Measurements from ENCODE around the gene TARDBP.
"Not testable (repeated sequence)": the region's sequence is repeated elsewhere in the genome, so short reads cannot be mapped to it uniquely, and the experiment has no call there.

Gene TARDBP

GRCh38 chr1:11044086-11044848 is 31.8 kb downstream of the TARDBP start:
- DNase-seq = no peak

GRCh38 chr1:11044849-11045427 is 32.5 kb downstream of the TARDBP start:
- DNase-seq = no peak

GRCh38 chr1:11045428-11046269 is 33.2 kb downstream of the TARDBP start:
- no peak for DNase-seq

- DNase-seq = no peak
Measured at GRCh38 chr1:11046270-11046566, 33.8 kb downstream of the TARDBP start.

- no peak for DNase-seq
Measured at GRCh38 chr1:11046625-11047365, 34.3 kb downstream of the TARDBP start, which contains the start of gene MASP2. MASP2 (minus strand) TSS chr1:11047239; CDS start chr1:11047207, 32 bp downstream.

GRCh38 chr1:11051121-11051520 is 38.7 kb downstream of the TARDBP start:
- DNase-seq = not testable (repeated sequence)

- no peak for DNase-seq
Measured at GRCh38 chr1:11051781-11052511, 39.5 kb downstream of the TARDBP start.

GRCh38 chr1:11052839-11053757 is 40.6 kb downstream of the TARDBP start:
- no peak for DNase-seq

GRCh38 chr1:11053758-11054137 is 41.3 kb downstream of the TARDBP start:
- DNase-seq = no peak

- DNase-seq = no peak
Measured at GRCh38 chr1:11054181-11054580, 41.7 kb downstream of the TARDBP start.

GRCh38 chr1:11054666-11055065 is 42.2 kb downstream of the TARDBP start:
- no peak for DNase-seq

GRCh38 chr1:11055676-11056075 is 43.2 kb downstream of the TARDBP start:
- DNase-seq = no peak

GRCh38 chr1:11056504-11056903 is 44.0 kb downstream of the TARDBP start:
- no peak for DNase-seq

GRCh38 chr1:11057477-11057876 is 45.0 kb downstream of the TARDBP start:
- DNase-seq = no peak

- no peak for DNase-seq
Measured at GRCh38 chr1:11058026-11058425, 45.6 kb downstream of the TARDBP start.

- no peak for DNase-seq
Measured at GRCh38 chr1:11058595-11059154, 46.2 kb downstream of the TARDBP start.

GRCh38 chr1:11059155-11059967 is 46.9 kb downstream of the TARDBP start:
- no peak for DNase-seq

GRCh38 chr1:11059968-11060830 is 47.7 kb downstream of the TARDBP start, which contains the start of gene SRM:
SRM (minus strand) TSS chr1:11060018; CDS start chr1:11059943, 75 bp downstream.
- peak; percentile 90 to 91 for DNase-seq

Data from CD4-positive, alpha-beta T cell treated with Interleukin-4 for 1 hour (primary cell).